HG03460 (cell line): ENCODE data around the gene PIEZO1.
"Not testable (repeated sequence)": the region's sequence is repeated elsewhere in the genome, so short reads cannot be mapped to it uniquely, and the experiment has no call there.

Experiments used
- ATAC-seq: cut with Tn5 transposase; IDR thresholded peaks from one replicate; pipeline ENCODE4 v1.9.1; 2021; ENCODE audit not compliant: unreplicated experiment

Gene PIEZO1

DNA sequence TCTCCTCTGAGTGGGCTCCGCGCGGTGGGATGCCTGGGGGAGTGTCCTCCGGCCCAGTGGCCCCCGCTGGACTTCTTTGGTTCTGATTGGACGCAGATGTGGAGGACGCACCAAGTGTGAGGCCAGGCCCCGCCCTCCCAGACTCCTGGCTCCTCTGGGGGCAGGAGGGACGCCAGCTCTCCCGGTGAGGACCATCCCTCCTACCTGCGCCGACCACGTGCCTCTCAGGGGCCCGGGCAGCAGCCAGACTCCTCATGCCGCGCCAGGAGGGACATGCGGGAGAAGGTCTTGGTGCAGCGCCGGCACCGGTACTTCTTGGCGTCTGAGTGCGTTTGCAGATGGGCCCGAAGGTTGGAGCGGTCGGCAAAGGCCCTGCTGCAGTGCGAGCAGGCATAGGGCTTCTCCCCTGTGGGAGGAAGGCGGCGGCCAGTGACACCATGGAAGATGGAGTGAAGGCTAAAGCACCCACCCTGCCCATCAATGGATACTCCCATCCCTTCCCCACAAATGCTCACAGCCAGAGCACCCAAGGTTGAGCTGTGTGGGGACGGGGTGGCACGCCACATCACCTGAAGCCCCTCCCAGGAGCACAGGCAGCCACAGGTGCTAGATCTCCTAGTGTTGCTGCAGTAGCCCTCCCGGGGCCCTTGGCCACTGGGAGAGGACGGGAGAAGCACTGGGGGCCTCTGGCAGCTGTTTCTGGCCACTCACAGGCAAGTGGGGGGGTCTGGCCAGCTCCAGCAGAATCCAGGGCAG lies 106.6 kb downstream of the PIEZO1 start:
- ATAC-seq = no peak

DNA sequence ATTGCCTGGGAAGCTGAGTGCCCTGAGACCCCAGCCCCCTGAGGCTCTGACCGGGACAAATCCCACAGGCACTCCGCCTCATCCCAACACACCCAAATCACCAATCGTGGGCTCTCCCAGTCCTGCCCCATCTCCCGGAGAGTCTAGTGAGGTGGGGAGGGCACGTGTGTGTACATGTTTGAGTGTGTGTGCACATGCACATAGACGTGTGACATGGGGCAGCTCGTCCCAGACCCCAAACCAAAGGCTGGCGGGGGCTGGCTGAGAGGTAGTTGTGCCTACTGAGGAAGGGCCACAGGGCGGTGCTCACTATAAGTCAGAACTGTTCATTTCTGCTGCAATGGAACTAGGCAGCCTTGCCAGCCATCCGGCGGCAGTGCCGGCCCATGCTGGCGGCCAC lies 107.3 kb downstream of the PIEZO1 start:
- ATAC-seq = no peak

- ATAC-seq = no peak
Measured at GRCh38 chr16:88676502-88677242, 108.3 kb downstream of the PIEZO1 start.

GRCh38 chr16:88673716-88674379 lies 111.2 kb downstream of the PIEZO1 start:
- ATAC-seq = no peak

GRCh38 chr16:88672776-88673175 lies 112.2 kb downstream of the PIEZO1 start:
- no peak for ATAC-seq

DNA sequence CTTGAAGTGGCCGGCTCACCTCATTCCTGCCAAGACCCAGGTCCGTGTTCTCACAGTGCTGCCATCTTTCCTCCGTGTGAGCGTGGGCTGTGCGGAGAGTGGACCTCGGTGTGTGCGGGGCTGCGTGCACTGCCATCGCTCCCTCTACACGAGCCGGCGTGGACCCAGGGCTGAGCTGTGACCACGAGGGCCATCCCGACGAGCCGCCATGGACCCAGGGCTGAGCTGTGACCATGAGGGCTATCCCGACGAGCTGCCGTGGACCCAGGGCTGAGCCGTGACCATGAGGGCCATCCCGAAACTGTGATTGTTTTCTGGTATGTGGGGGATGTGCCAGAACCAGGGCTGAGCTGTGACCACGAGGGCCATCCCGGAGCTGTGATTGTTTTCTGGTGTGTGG lies 113.2 kb downstream of the PIEZO1 start:
- ATAC-seq = no peak

- ATAC-seq = no peak
Measured at GRCh38 chr16:88669980-88670379, 115.0 kb downstream of the PIEZO1 start.

GRCh38 chr16:88669493-88669892 lies 115.5 kb downstream of the PIEZO1 start:
- ATAC-seq = not testable (repeated sequence)

DNA sequence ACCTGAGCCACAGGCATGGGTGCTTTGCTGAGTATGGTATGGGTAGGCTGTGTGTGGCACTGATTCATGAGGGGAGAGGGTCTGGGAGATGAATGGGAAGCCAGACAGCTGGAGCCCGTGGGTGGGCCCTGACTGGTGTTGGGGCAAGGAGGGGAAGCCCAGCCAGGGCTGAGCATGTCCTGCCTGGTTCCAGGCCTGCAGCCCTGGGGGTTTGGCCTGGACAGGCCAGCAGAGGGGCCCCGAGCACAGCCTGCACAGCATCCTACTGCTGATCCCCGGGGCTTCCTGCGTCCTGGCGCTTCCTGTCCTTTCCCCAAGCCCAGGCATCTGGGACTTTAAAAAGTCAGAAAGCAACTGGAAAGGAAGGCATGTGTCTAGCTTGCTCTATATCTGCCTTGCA lies 117.6 kb downstream of the PIEZO1 start:
- no peak for ATAC-seq

DNA sequence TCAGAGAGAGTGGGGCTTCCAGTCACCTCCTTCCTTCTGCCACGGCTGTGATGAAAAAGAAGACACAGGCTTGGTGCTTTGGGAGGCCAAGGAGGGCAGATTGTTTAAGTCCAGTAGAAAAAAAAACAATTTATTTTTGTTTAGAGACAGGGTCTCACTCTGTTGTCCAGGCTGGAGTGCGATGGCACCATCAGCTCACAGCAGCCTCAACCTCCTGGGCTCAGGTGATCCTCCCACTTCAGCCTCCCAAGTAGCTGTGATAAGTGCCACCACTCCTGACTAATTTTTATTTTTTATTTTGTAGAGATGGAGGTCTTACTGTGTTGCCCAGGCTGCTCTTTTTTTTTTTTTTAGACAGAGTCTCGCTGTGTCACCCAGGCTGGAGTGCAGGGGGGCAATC lies 119.5 kb downstream of the PIEZO1 start:
- ATAC-seq = no peak
